C4-2B (cell line): ENCODE results near the gene PRKCA.

Experiments used
- ZFX ChIP-seq: fragments of 450-650 bp; IDR thresholded peaks from 2 replicates; pipeline ENCODE4 v1.6.1; 2017
- TF ChIP-seq, protein P1 (sequence below): fragments of 450-650 bp; conservative IDR thresholded peaks from 2 replicates; pipeline ENCODE4 v1.5.1; 2017; ENCODE audit warnings: mild to moderate bottlenecking

DNA sequence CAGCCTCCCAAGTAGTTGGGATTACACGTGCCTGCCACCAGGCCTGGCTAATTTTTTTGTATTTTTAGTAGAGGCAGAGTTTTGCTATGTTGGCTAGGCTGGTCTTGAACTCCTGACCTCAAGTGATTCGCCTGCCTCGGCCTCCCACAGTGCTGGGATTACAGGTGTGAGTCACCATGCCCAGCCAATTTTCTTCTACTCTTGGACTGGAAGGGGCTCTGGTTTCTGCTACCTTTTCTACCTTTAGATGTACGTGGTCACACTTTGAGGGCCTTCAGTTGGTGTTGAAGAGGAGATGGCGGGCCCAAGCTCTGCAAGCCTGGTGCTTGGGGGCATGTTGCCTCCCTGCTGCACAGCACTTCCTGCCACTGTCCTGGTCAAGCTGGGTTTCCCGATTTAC, 173.6 kb downstream of the PRKCA start:
- TF ChIP-seq, protein P1, sequence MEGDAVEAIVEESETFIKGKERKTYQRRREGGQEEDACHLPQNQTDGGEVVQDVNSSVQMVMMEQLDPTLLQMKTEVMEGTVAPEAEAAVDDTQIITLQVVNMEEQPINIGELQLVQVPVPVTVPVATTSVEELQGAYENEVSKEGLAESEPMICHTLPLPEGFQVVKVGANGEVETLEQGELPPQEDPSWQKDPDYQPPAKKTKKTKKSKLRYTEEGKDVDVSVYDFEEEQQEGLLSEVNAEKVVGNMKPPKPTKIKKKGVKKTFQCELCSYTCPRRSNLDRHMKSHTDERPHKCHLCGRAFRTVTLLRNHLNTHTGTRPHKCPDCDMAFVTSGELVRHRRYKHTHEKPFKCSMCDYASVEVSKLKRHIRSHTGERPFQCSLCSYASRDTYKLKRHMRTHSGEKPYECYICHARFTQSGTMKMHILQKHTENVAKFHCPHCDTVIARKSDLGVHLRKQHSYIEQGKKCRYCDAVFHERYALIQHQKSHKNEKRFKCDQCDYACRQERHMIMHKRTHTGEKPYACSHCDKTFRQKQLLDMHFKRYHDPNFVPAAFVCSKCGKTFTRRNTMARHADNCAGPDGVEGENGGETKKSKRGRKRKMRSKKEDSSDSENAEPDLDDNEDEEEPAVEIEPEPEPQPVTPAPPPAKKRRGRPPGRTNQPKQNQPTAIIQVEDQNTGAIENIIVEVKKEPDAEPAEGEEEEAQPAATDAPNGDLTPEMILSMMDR = no peak
- no peak for TF ChIP-seq ZFX
